Heart left ventricle (tissue), 13 donors: Measurements from ENCODE around the gene MAGI2.

Experiments used
- POLR2A ChIP-seq, 2 donors: fragments of 450-650 bp; IDR thresholded peaks; one replicate each; pipeline ENCODE4 v1.6.1; 2017; ENCODE audit warnings: antibody characterized with exemption in 2 of 2, mild to moderate bottlenecking in 2 of 2, moderate library complexity in 2 of 2
- TF ChIP-seq, protein P1 (sequence below), 12 donors: fragments of 200-600 bp; sonication (generic) in 4 of 12; IDR thresholded peaks; one replicate each; pipeline versions ENCODE4 v1.5.0 to v1.8.0; 2018 to 2022; ENCODE audit warnings: antibody characterized with exemption in 12 of 12, mild to moderate bottlenecking in 5 of 12
- donor health status: ischemic (EF 13 %, LVEDD 7.1; RV severe dilation, severe dysfunction).
- donor health status: DM: no; HTN: yes; CAD: no.
- donor health status: DM: no; HTN: no; CAD: no.
- donor health status: ischemic (EF 25% LVEDD 6.9; RV normal size, moderate dysfunction).
- donor health status: ischemic (EF 25% LVEDD 5.7; RV mildly dilated, moderate dysfunction).
- donor health status: ischemic (EF 35%, LVEDD 5.7; RV mildly dilated, moderate dysfunction).
- donor health status: nonischemic (EF 11% LVEDD 7.7; RV severe dilation, severe dysfunction).
- donor health status: DM: yes; HTN: yes; CAD: no.
- donor health status: PGD.
- donor health status: ischemic (EF 29% LVEDD 5.4; RV normal size, mild dysfunction).
- donor health status: nonischemic (EF 23%, LVEDD 6.1; RV moderate dilation, normal function).

- TF ChIP-seq, protein P1, sequence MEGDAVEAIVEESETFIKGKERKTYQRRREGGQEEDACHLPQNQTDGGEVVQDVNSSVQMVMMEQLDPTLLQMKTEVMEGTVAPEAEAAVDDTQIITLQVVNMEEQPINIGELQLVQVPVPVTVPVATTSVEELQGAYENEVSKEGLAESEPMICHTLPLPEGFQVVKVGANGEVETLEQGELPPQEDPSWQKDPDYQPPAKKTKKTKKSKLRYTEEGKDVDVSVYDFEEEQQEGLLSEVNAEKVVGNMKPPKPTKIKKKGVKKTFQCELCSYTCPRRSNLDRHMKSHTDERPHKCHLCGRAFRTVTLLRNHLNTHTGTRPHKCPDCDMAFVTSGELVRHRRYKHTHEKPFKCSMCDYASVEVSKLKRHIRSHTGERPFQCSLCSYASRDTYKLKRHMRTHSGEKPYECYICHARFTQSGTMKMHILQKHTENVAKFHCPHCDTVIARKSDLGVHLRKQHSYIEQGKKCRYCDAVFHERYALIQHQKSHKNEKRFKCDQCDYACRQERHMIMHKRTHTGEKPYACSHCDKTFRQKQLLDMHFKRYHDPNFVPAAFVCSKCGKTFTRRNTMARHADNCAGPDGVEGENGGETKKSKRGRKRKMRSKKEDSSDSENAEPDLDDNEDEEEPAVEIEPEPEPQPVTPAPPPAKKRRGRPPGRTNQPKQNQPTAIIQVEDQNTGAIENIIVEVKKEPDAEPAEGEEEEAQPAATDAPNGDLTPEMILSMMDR (IDR thresholded peaks at IDR 0.05) = no peak
- no peak for TF ChIP-seq POLR2A (IDR thresholded peaks at IDR 0.05)
Observed at GRCh38 chr7:78765943-78766729, 687.3 kb downstream of the MAGI2 start.
